ENCODE data around the gene DUSP1. TPM values are rescaled to one million over a fixed set of nuclear protein-coding genes. Genes with fewer than 3 reads are reported as not detected.

The DUSP1 gene
- total and polyA plus RNA-seq, 9 of the 15 experiments (the other 6 are each of a cell fraction or from before 2014, with no cell fraction given): 2.1 to 14.2 (median 8.5) TPM

DNA sequence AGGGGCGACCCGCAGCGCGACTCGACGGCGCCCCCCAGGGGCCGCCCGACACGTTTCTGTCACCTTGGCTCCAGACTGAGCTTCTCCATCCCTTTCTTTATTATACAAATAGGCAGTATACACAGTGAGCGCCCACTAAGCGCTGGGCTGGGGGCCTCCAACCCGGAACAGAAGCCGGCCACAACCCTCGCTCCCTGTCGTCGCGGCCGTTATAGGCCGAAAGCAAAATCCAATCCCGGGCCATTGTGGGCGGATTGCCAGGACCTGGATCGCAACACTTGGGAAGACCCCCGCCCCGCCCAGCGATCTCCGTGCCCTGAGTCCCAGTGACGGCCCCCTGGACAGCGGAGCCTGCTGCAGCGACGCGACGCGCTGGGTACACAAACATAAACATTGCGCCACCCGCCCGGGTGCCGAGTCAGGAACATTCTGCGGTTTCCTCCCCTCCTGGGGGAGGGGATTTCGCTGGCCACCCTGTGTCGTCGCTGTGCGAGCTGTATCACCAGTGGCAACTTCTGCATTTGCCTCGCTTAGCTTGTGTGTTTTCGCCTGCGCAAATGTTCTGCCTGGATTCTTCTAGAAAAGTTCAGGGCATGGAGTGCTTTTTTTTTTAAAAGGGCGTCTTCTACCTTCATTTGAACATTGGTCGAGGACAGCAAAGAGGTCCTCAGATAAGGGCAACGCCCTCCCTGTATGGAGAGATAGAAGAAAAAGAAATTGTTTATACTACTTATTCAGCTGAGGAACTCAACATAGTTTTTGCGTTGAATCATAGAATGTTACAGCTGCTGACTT lies 1.3 kb upstream of the DUSP1 start (continued):
- TF ChIP-seq, protein P1, sequence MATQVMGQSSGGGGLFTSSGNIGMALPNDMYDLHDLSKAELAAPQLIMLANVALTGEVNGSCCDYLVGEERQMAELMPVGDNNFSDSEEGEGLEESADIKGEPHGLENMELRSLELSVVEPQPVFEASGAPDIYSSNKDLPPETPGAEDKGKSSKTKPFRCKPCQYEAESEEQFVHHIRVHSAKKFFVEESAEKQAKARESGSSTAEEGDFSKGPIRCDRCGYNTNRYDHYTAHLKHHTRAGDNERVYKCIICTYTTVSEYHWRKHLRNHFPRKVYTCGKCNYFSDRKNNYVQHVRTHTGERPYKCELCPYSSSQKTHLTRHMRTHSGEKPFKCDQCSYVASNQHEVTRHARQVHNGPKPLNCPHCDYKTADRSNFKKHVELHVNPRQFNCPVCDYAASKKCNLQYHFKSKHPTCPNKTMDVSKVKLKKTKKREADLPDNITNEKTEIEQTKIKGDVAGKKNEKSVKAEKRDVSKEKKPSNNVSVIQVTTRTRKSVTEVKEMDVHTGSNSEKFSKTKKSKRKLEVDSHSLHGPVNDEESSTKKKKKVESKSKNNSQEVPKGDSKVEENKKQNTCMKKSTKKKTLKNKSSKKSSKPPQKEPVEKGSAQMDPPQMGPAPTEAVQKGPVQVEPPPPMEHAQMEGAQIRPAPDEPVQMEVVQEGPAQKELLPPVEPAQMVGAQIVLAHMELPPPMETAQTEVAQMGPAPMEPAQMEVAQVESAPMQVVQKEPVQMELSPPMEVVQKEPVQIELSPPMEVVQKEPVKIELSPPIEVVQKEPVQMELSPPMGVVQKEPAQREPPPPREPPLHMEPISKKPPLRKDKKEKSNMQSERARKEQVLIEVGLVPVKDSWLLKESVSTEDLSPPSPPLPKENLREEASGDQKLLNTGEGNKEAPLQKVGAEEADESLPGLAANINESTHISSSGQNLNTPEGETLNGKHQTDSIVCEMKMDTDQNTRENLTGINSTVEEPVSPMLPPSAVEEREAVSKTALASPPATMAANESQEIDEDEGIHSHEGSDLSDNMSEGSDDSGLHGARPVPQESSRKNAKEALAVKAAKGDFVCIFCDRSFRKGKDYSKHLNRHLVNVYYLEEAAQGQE (IDR thresholded peaks at IDR 0.05; ENCODE audit: borderline replicate concordance): peak; percentile 53; the same call in 1 of the 2 replicates
- TF ChIP-seq, protein P1 (CRISPR knock-in tag; IDR thresholded peaks at IDR 0.05; ENCODE audit: low read depth): no peak
- TF ChIP-seq SAFB2 (IDR thresholded peaks at IDR 0.05; ENCODE audit: borderline replicate concordance, low read depth, low read length, severe bottlenecking) (no peak), TOE1 (IDR thresholded peaks at IDR 0.05; ENCODE audit: borderline replicate concordance) (no peak), TOE1 (CRISPR knock-in tag; IDR thresholded peaks at IDR 0.05; ENCODE audit: borderline replicate concordance, low read depth) (peak; percentile 45; the same call in 1 of the 2 replicates), ZNF589 (CRISPR knock-in tag; IDR thresholded peaks at IDR 0.05; ENCODE audit: low read depth) (peak; percentile 23; the same call in 1 of the 2 replicates), L3MBTL2 (IDR thresholded peaks at IDR 0.05) (peak; percentile 86), CREB1 (IDR thresholded peaks at IDR 0.05) (peak; percentile 65), CREB1 (CRISPR knock-in tag; IDR thresholded peaks at IDR 0.05) (peak; percentile 35), TCF3 (CRISPR knock-in tag; IDR thresholded peaks at IDR 0.05) (peak; percentile 77), SMAD4 (CRISPR knock-in tag; conservative IDR thresholded peaks at IDR 0.05) (peak; percentile 79)
- TF ChIP-seq, protein P2, sequence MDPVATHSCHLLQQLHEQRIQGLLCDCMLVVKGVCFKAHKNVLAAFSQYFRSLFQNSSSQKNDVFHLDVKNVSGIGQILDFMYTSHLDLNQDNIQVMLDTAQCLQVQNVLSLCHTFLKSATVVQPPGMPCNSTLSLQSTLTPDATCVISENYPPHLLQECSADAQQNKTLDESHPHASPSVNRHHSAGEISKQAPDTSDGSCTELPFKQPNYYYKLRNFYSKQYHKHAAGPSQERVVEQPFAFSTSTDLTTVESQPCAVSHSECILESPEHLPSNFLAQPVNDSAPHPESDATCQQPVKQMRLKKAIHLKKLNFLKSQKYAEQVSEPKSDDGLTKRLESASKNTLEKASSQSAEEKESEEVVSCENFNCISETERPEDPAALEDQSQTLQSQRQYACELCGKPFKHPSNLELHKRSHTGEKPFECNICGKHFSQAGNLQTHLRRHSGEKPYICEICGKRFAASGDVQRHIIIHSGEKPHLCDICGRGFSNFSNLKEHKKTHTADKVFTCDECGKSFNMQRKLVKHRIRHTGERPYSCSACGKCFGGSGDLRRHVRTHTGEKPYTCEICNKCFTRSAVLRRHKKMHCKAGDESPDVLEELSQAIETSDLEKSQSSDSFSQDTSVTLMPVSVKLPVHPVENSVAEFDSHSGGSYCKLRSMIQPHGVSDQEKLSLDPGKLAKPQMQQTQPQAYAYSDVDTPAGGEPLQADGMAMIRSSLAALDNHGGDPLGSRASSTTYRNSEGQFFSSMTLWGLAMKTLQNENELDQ (CRISPR knock-in tag; IDR thresholded peaks at IDR 0.05; ENCODE audit: borderline replicate concordance): no peak
- TF ChIP-seq, protein P3, sequence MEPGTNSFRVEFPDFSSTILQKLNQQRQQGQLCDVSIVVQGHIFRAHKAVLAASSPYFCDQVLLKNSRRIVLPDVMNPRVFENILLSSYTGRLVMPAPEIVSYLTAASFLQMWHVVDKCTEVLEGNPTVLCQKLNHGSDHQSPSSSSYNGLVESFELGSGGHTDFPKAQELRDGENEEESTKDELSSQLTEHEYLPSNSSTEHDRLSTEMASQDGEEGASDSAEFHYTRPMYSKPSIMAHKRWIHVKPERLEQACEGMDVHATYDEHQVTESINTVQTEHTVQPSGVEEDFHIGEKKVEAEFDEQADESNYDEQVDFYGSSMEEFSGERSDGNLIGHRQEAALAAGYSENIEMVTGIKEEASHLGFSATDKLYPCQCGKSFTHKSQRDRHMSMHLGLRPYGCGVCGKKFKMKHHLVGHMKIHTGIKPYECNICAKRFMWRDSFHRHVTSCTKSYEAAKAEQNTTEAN (CRISPR knock-in tag; IDR thresholded peaks at IDR 0.05): peak; percentile 38; the same call in 1 of the 2 replicates
- TF ChIP-seq, protein P4, sequence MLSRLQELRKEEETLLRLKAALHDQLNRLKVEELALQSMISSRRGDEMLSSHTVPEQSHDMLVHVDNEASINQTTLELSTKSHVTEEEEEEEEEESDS (CRISPR knock-in tag; IDR thresholded peaks at IDR 0.05): no peak
